ENCODE results near the gene GRIK2.

Gene GRIK2

GRCh38 chr6:101921829-101922450 lies 528.4 kb downstream of the GRIK2 start:
- no peak for DNase-seq

- DNase-seq, result no peak
Measured at GRCh38 chr6:101926149-101926925, 532.8 kb downstream of the GRIK2 start.

GRCh38 chr6:101931766-101932165 lies 538.3 kb downstream of the GRIK2 start:
- DNase-seq, result no peak

DNA sequence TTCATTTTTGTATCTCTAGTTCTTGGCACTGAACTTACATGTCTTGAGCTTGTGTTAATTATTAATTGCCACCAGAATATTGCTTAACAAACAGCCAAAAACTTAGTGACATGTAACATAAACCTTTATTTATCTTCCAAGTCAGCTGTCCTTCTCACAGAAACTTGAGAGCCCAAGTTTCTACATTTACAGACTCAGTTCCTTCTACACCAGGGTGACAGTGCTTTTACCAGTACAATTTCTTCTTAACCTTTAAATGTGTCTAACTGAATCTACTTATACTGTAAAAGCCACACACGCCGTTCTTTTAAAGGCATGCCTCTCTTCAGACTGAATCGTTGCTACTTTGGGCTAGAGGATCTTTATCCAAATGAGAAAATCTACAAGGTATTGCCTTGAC lies 539.2 kb downstream of the GRIK2 start:
- DNase-seq, result no peak

GRCh38 chr6:101935732-101936131 lies 542.2 kb downstream of the GRIK2 start:
- no peak for DNase-seq

- DNase-seq, result no peak
Measured at GRCh38 chr6:101936516-101936915, 543.0 kb downstream of the GRIK2 start.

GRCh38 chr6:101937108-101937507 lies 543.6 kb downstream of the GRIK2 start:
- DNase-seq, result no peak

GRCh38 chr6:101940391-101940790 lies 546.9 kb downstream of the GRIK2 start:
- DNase-seq, result no peak

DNA sequence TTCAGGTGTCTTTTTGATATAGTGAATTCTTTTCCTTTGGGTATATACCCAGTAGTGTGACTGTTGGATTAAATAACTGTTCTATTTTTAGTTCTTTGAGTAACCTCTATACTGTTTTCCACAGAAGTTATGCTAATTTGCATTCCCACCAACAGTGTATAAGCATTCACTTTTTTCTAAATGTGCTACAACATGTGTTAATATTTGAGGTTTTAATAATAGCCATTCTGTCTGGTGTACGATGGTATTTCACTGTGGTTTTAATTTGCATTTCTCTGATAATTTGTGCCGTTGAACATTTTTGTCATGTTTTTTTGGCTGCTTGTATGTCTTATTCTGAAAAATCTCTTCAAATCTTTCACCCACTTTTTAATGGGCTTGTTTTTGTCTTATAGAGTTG lies 563.5 kb downstream of the GRIK2 start:
- DNase-seq, result no peak

GRCh38 chr6:101961357-101961756 lies 567.8 kb downstream of the GRIK2 start:
- no peak for DNase-seq

GRCh38 chr6:101980924-101981323 lies 587.4 kb downstream of the GRIK2 start:
- no peak for DNase-seq

DNA sequence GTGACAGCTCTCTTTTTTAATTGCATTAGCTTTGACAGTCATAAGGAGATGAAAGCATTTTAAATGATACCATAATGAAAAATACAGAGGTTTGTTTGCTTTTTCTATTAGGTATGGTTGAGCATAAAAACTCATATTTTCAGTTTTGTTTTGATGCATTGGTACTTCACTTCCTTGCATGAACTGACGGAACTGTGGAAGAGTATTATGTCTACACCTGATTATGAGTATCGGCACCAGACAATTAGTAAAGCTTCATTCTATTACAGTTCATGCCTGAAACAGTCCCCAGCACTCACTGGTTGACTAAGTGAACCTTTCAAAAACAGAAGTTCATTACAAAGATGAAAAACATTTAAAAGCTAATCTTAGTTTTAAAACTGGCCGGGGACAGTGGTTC lies 593.0 kb downstream of the GRIK2 start:
- DNase-seq, result no peak

DNA sequence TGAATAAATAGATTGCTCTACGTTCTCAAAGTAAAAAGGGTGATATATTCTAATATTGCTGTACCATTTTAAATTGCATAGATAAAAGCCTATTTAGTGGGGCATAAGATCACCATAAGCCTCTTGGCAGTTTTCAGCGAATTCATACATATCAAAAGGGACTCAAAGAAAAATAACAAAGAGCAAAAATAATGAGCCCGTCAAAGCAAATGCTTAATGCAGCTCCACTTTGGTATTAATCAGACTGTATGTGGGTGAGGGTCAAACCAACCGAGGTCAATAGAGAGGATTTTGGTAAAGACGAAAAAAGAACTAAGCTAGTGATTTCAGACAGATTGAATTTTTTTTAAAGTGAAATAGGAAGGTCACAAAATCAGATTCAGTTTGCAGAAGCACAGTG lies 598.8 kb downstream of the GRIK2 start:
- DNase-seq, result no peak

DNA sequence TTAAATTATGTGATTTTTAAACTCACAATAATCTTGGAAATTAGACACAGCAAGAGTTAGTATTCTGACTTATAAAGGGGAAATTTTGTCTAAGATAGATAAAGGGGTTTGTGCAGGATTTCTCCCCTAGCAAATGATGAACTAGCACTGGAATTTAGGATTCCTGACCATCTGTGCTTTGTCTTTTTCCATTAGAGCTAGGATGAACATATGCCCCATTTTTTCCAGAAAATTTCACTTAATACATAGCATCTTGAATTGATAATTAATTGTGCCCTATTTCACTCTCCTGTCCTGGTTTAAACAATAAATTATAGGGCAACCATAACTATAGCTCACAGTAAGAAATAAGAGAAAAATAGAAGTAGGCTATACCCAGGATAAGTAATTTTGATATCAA lies 601.0 kb downstream of the GRIK2 start:
- DNase-seq, result no peak

DNA sequence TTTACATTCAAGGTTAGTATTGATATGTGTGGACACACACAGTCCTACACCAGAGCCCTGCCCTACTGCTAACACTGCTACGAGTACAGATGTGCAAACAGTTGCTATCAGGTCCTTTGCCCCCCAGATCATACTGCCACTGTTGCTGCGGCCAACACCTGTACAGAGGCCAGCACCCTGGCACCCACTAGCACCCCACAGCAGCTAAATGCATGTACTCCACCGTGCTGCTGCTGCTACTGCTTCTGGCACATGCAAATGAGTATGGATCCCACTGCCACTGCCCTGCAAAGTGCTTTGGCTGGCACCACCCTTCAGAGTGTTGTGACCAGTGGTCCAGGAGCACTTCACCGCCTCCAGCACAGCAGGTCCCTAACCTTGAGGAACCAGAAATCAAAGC lies 621.9 kb downstream of the GRIK2 start:
- no peak for DNase-seq

GRCh38 chr6:102022281-102022680 lies 628.8 kb downstream of the GRIK2 start:
- no peak for DNase-seq

- DNase-seq, result no peak
Measured at GRCh38 chr6:102022803-102023202, 629.3 kb downstream of the GRIK2 start.

- DNase-seq, result no peak
Measured at GRCh38 chr6:102023977-102024657, 630.6 kb downstream of the GRIK2 start.

DNA sequence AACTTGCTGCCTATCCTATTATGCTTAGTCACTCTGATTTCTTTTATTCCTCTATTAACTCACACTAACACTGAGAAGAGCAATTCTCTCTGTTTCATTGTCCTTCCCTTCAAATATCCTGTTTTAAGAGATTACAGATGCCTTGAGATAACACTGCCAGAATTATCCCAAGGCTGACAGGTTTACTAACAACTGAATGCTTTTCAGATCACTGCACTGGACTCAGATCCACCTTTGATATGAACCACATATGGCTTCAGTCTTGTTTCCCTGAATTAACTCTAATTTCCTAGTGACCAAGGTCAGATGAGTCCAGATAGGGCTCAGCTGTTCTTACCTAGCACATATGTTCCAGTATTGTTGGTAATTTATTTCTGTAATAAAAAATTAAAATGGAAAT lies 633.1 kb downstream of the GRIK2 start:
- no peak for DNase-seq

DNA sequence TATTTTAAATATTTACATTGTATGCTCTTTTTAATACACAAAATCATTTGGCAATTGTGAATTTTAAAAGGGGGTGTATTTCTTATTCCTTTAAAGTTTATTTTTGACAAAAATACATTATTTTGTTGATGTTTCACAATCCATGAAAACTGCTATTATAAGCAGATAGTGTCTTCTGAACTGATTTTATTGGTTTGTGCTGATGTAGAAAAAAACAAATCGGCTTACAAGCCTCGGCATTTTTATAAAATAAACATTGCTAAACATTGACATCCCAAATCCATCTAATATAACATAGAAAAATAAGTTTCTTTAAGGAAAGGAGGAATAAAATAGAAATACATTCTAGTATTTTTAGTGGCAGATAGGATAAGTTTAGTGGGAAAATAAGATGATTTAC lies 634.7 kb downstream of the GRIK2 start:
- DNase-seq, result no peak

DNA sequence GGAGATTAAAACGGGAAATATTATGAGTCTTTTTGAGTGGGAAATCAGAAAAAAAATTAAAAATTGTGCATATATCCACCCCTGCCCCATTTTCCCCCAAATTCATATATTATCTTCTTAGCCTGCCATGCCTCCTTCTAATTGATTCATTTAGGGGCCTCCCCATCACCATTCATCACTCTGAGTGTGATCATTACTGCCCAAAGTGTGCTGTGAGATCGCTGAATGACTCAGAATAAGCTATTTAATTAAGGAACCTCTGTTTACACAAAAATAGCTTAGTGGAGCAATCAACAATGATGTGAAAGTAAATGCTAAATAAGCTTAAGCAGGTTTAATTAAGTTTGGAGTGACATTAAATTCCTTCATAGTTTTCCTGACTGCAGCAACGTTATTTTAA lies 645.5 kb downstream of the GRIK2 start:
- DNase-seq, result no peak

- no peak for DNase-seq
Measured at GRCh38 chr6:102039441-102039840, 645.9 kb downstream of the GRIK2 start.

DNA sequence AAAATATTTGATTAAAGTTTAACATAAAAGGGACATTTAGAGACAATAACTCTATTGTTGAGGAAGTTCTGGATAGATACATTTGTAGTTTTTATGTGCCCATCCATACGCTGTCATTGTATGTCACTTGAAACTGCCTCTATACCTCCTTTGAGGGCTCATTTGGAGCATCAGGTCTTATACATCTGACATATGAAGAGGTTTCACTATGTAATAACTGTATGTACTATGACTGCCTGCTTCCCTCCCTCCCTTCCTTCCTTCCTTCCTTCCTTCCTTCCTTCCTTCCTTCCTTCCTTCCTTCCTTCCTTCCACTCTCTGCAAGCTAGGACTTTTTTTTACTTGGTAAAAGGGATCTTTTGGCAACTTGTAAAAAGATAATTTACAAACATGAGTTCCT lies 657.5 kb downstream of the GRIK2 start:
- DNase-seq, result no peak

DNA sequence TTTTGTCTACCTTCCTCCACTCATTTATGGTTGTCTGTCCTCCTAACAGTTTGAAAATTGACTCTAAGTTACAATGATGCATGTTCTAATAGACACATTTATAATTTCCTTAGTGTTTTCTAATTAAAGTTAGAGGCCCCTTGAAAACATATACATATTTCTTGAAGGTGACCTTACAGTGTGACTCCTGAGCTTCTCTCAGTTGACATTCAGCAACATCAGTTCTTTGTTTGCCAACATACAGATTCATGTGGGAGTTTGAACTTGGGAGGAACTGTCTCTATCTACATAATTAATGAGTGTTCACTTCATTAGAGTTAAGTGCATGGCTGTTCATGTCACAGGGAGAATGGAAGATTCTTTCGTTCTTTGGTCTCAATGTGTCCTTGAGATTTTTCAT lies 658.2 kb downstream of the GRIK2 start:
- DNase-seq, result no peak

All from activated CD4-positive, alpha-beta T cell treated with anti-CD3 and anti-CD28 coated beads, Interleukin-2, amount 50 U/mL, for 1 hour (primary cell).